ENCODE data around the gene CCR4.
"Not testable (repeated sequence)": the region's sequence is repeated elsewhere in the genome, so short reads cannot be mapped to it uniquely, and the experiment has no call there.

The CCR4 gene

DNA sequence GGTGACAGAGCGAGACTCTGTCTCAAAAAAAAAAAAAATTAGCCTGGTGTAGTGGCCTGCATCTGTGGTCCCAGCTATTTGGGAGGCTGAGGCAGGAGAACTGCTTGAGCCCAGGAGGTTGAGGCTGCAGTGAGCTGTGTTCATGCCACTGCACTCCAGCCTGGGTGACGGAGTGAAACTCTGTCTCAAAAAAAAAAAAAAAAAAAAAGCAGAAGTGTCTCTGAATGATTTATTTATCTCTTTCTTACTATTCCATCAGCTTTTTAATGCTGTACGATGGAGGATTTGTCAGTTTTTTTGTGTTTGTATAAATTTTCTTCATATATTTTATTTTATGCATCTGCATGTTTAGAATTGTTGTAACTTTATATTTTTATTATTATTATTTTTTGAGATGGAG is 33.5 kb downstream of the CCR4 start:
- H3K36me3 ChIP-seq (ENCODE audit: control insufficient read depth, insufficient read depth, low read length); H3K9ac ChIP-seq (ENCODE audit: low read depth, low read length); H3K27me3 ChIP-seq (ENCODE audit: control insufficient read depth, insufficient read depth, low read length); H3K27ac ChIP-seq (ENCODE audit: low read depth, low read length); H3K9me3 ChIP-seq (ENCODE audit: control insufficient read depth, insufficient read depth, low read length); H3K4me3 ChIP-seq (ENCODE audit: low read depth, low read length); H3K4me1 ChIP-seq (ENCODE audit: control insufficient read depth, insufficient read depth, low read length): not testable (repeated sequence)

DNA sequence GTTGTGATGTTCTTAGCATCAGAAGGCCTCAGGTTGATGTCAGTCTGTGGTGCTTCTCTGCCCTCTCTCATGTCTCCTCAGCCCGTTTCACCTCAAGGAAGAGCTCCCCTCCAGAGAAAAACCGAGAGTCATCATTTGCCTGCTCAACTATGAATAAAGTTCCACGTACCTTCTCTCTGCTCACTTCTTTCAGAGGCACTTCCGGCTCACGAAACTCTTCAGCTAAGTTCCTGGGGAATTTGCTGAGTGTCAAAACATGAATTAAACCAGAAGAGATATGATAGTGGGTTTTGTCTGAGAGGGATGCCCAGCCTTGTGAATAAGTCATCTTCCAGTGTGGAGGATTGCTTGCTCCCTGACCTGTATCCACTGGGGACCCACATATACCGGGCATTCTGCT is 37.7 kb downstream of the CCR4 start:
- H3K27me3 ChIP-seq (ENCODE audit: control insufficient read depth, insufficient read depth, low read length): no peaks in the 10 kb centered on the region
- H3K27ac ChIP-seq (ENCODE audit: low read depth, low read length): no peak overlapping the region
- H3K4me3 ChIP-seq (ENCODE audit: low read depth, low read length): no peak overlapping the region
- no peaks in the 10 kb centered on the region for H3K4me1 ChIP-seq (ENCODE audit: control insufficient read depth, insufficient read depth, low read length)
- H3K9ac ChIP-seq (ENCODE audit: low read depth, low read length): no peak overlapping the region
- H3K36me3 ChIP-seq (ENCODE audit: control insufficient read depth, insufficient read depth, low read length): no peaks in the 10 kb centered on the region
- H3K9me3 ChIP-seq (ENCODE audit: control insufficient read depth, insufficient read depth, low read length): no peaks in the 10 kb centered on the region

DNA sequence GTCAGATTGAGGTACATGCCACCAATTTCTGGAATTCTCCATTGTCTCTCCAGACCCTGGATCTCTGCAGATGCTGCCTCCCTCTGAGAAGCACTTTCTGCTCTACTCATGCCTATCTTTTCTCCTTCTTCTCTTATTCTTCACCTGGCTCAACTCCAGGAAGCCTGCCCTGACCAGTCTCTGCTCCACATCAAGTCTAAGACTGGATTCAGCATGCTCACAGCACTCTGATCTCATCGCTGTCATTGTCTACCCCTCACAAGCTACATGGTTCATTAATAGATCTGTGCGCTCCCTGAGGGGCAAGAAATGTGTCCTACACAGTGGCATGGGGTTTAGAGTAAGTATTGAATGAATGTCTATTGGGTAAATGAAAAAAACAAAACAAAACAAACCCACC is 38.7 kb downstream of the CCR4 start:
- Histone ChIP-seq H3K9ac (ENCODE audit: low read depth, low read length) (no peak overlapping the region), H3K4me1 (ENCODE audit: control insufficient read depth, insufficient read depth, low read length) (no peaks in the 10 kb centered on the region), H3K27me3 (ENCODE audit: control insufficient read depth, insufficient read depth, low read length) (no peaks in the 10 kb centered on the region), H3K9me3 (ENCODE audit: control insufficient read depth, insufficient read depth, low read length) (no peaks in the 10 kb centered on the region), H3K4me3 (ENCODE audit: low read depth, low read length) (no peak overlapping the region), H3K27ac (ENCODE audit: low read depth, low read length) (no peak overlapping the region), H3K36me3 (ENCODE audit: control insufficient read depth, insufficient read depth, low read length) (no peaks in the 10 kb centered on the region)

DNA sequence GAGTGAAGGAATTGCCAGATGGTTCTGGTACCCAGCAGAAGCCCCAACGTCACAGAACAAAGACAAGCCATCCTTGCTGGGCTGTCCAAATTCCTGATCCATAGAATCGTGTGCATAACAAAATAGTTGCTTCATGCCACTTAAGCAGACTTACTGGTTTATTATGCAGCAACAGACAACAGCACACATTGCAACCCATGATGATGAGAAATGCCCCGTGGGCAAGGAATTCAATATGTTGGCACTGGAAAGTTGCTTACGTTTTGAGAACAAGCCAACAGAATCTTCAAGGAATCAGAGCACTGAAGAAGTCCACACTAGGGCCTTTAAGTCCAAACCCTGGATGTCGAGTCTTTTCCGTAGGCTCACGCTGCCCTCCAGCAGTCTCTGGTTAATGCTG is 40.3 kb downstream of the CCR4 start:
- Histone ChIP-seq H3K27me3 (ENCODE audit: control insufficient read depth, insufficient read depth, low read length) (no peaks in the 10 kb centered on the region), H3K27ac (ENCODE audit: low read depth, low read length) (no peak overlapping the region), H3K36me3 (ENCODE audit: control insufficient read depth, insufficient read depth, low read length) (no peaks in the 10 kb centered on the region), H3K4me3 (ENCODE audit: low read depth, low read length) (no peak overlapping the region), H3K9me3 (ENCODE audit: control insufficient read depth, insufficient read depth, low read length) (no peaks in the 10 kb centered on the region), H3K9ac (ENCODE audit: low read depth, low read length) (no peak overlapping the region), H3K4me1 (ENCODE audit: control insufficient read depth, insufficient read depth, low read length) (no peaks in the 10 kb centered on the region)

DNA sequence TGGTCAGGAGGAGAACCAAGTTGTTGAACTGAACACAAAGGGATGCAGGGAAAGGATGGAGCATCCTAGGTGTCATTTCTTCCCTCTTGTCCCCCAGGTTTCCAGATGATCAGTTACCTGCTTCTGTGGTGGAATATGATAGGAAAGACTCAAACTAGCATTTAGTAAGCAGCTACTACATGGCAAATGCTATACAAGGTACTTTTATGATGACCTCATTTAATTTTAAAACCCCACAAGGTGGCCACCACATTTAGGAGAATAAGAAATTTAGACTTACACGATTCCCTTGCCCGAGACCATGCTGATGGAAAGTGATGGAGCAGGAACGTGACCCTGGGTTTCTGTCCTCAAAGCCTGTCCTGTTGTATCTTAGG is 40.9 kb downstream of the CCR4 start:
- H3K9ac ChIP-seq (ENCODE audit: low read depth, low read length): no peak overlapping the region
- no peaks in the 10 kb centered on the region for H3K4me1 ChIP-seq (ENCODE audit: control insufficient read depth, insufficient read depth, low read length)
- no peaks in the 10 kb centered on the region for H3K27me3 ChIP-seq (ENCODE audit: control insufficient read depth, insufficient read depth, low read length)
- no peak overlapping the region for H3K27ac ChIP-seq (ENCODE audit: low read depth, low read length)
- no peak overlapping the region for H3K4me3 ChIP-seq (ENCODE audit: low read depth, low read length)
- H3K36me3 ChIP-seq (ENCODE audit: control insufficient read depth, insufficient read depth, low read length): no peaks in the 10 kb centered on the region
- no peaks in the 10 kb centered on the region for H3K9me3 ChIP-seq (ENCODE audit: control insufficient read depth, insufficient read depth, low read length)

DNA sequence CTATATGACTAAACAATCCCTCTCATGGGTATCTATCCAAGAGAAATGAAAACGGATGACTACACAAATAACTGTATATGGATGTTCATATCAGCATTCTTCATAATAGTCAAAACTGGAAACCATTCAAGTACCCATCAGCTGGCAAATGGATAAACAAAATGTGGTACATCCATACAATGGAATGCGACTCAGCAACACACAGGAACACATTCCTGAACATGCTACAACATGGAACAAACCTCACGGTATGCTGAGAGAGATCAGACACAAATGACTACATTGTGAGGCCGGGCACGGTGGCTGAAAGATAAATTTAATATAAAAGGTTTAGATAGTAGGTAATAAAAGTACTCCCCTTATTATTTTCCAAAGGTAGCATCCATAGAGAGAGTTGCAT is 42.6 kb downstream of the CCR4 start:
- no peaks in the 10 kb centered on the region for H3K4me1 ChIP-seq (ENCODE audit: control insufficient read depth, insufficient read depth, low read length)
- H3K9me3 ChIP-seq (ENCODE audit: control insufficient read depth, insufficient read depth, low read length): no peaks in the 10 kb centered on the region
- no peak overlapping the region for H3K4me3 ChIP-seq (ENCODE audit: low read depth, low read length)
- no peak overlapping the region for H3K27ac ChIP-seq (ENCODE audit: low read depth, low read length)
- no peaks in the 10 kb centered on the region for H3K36me3 ChIP-seq (ENCODE audit: control insufficient read depth, insufficient read depth, low read length)
- H3K27me3 ChIP-seq (ENCODE audit: control insufficient read depth, insufficient read depth, low read length): no peaks in the 10 kb centered on the region
- no peak overlapping the region for H3K9ac ChIP-seq (ENCODE audit: low read depth, low read length)

DNA sequence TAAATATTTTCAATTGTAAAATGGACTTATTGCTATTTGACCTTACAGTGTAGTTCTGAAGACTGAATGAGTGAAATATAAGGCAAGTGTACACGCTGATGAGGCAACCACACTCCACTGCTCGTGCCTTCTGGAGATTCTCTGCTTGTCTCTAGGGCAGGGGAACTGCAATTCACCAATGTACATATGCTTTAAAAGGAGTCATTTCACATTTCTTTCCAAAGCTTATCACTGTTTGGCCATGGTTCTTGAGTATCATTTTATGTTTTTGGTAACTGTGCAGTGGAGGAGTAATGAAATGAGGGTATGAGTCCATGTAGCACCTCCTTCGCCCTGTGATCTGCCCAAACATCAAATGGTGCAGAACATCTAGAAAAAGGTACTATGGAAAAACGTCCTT is 43.7 kb downstream of the CCR4 start:
- Histone ChIP-seq H3K36me3 (ENCODE audit: control insufficient read depth, insufficient read depth, low read length) (no peaks in the 10 kb centered on the region), H3K27me3 (ENCODE audit: control insufficient read depth, insufficient read depth, low read length) (no peaks in the 10 kb centered on the region), H3K9ac (ENCODE audit: low read depth, low read length) (no peak overlapping the region), H3K9me3 (ENCODE audit: control insufficient read depth, insufficient read depth, low read length) (no peaks in the 10 kb centered on the region), H3K4me3 (ENCODE audit: low read depth, low read length) (no peak overlapping the region), H3K27ac (ENCODE audit: low read depth, low read length) (no peak overlapping the region), H3K4me1 (ENCODE audit: control insufficient read depth, insufficient read depth, low read length) (no peaks in the 10 kb centered on the region)

DNA sequence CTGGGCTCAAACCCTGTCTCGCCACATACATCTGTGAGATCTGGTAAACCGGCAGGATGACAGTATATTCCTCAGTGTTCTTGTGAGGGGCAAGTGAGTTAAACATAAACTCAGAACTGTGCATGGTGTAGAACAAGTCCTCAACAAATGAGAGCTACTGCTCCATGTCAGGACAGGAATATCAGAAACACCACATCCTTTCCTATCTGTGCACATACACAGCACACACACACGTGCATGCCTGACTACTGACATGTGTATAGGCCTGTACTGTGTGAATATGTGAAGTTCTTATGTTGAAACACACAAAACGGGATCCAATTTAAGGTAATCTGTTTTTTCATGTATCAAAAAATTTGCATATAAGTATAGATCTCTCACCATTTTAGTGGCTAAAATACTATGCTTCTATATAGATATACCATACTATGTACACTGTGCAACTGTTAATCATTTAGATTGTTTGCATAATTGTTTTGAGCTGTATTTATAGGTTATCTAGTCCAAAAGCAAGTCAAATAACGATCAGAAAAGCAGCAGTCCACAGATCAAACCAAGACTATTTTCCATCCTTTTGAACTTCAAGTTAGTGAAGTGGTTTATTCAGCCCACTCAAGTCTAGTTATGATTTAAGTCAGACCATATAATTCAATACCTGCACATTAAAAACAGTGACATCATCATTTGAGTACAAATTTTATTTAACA is 44.8 kb downstream of the CCR4 start:
- Histone ChIP-seq H3K9ac (ENCODE audit: low read depth, low read length) (no peak overlapping the region), H3K36me3 (ENCODE audit: control insufficient read depth, insufficient read depth, low read length) (no peaks in the 10 kb centered on the region), H3K27me3 (ENCODE audit: control insufficient read depth, insufficient read depth, low read length) (no peaks in the 10 kb centered on the region), H3K4me1 (ENCODE audit: control insufficient read depth, insufficient read depth, low read length) (no peaks in the 10 kb centered on the region), H3K4me3 (ENCODE audit: low read depth, low read length) (no peak overlapping the region), H3K9me3 (ENCODE audit: control insufficient read depth, insufficient read depth, low read length) (no peaks in the 10 kb centered on the region), H3K27ac (ENCODE audit: low read depth, low read length) (no peak overlapping the region)

DNA sequence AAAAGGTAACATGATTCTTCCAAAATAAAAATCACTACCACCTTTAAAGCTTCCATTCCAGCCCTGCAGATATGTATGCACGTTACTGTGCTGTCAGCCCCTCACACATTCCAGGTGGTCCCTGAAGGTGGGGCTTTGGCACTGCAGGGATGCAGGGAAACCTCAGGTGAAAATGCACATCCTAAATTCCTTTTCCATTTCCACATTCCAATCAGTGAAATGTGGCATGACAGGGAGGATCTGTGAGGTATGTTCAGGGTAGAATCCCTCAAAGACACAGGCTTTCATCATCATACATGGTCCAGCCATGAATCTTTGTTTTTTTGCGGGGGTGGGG is 45.3 kb downstream of the CCR4 start:
- H3K4me3 ChIP-seq (ENCODE audit: low read depth, low read length): no peak overlapping the region
- H3K27ac ChIP-seq (ENCODE audit: low read depth, low read length): no peak overlapping the region

DNA sequence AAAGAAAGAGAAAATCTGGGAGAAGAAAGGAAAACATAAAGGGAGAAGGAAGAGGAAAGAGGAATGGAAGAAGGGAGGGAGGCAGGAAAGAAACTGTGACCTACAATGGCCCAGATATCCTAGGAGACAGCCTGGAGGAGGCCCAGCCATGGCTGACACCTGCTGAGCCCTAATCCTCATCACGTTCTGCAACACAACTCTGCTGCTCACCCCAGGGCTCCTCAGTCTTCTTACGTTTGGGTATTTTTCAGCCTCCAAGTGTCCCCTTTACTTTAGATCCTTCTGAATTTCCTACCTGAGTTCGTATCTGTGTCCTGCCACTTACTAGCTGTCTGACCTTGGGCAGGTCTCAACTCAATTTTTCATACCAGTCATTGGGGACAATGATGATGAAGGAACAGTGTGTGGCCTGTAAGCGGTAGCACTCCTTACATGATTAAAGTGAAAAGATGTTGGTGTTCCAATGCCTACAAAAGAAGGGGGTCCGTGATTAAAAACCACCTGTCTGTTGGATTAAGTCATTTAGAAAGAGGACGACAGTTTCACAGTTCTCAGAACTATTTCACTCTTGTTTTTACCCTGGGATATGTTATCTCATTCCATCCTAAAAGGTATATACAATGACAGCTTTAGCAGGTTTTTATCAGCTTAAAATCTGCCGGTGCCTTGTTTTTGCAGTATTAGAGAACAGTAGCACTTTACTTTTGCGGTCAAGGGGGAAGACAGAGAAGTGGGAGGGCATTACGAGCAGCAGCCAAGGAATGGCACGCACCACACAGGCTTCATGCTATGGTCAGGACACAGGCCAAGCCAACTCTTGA is 47.4 kb downstream of the CCR4 start:
- H3K27ac ChIP-seq (ENCODE audit: low read depth, low read length): no peak overlapping the region
- H3K4me3 ChIP-seq (ENCODE audit: low read depth, low read length): no peak overlapping the region
- no peaks in the 10 kb centered on the region for H3K36me3 ChIP-seq (ENCODE audit: control insufficient read depth, insufficient read depth, low read length)
- no peaks in the 10 kb centered on the region; the same call in 1 of the 2 replicates for H3K9me3 ChIP-seq (ENCODE audit: control insufficient read depth, insufficient read depth, low read length)
- H3K4me1 ChIP-seq (ENCODE audit: control insufficient read depth, insufficient read depth, low read length): no peaks in the 10 kb centered on the region
- H3K27me3 ChIP-seq (ENCODE audit: control insufficient read depth, insufficient read depth, low read length): no peaks in the 10 kb centered on the region
- H3K9ac ChIP-seq (ENCODE audit: low read depth, low read length): no peak overlapping the region

More for the DNA sequence above, 45.3 kb downstream of the CCR4 start:
- H3K4me1 ChIP-seq (ENCODE audit: control insufficient read depth, insufficient read depth, low read length): no peaks in the 10 kb centered on the region
- H3K9ac ChIP-seq (ENCODE audit: low read depth, low read length): no peak overlapping the region
- H3K27me3 ChIP-seq (ENCODE audit: control insufficient read depth, insufficient read depth, low read length): no peaks in the 10 kb centered on the region
- H3K9me3 ChIP-seq (ENCODE audit: control insufficient read depth, insufficient read depth, low read length): no peaks in the 10 kb centered on the region
- H3K36me3 ChIP-seq (ENCODE audit: control insufficient read depth, insufficient read depth, low read length): no peaks in the 10 kb centered on the region

DNA sequence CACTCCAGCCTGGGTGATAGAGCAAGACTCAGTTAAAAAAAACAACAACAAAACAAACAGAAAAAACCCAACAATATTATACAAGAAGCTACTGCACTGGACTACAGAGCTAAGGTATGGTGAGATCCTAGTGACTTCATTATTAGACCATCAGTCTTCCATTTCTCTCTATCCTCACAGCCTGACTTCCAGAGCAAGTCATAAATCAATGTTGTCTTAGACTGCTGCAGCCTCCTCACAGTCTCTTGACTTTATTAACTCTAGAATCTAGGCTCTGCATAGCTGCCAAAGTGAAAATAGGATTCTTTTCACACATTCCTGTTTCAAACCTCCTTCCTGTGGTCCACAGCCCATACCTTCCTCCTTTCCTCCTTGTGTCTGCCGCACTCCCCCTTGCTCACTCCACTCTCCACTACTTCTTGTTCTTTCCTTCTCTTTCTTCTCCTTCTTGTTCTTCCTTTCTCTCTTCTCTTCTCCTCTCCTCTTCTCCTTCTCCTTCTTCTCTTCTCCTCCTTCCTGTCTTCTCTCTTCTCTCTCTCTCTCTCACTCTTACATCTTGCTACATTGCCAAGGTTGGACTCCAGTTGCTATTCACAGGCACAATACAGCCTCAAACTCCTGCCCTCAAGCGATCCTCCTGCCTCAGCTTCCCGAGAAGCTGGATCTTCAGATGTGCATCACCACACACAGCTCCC is 49.4 kb downstream of the CCR4 start:
- H3K4me1 ChIP-seq (ENCODE audit: control insufficient read depth, insufficient read depth, low read length): peaks cover 10% of the 10 kb centered on the region

More for the DNA sequence above, 49.4 kb downstream of the CCR4 start:
- Histone ChIP-seq H3K9ac (ENCODE audit: low read depth, low read length) (no peak overlapping the region), H3K36me3 (ENCODE audit: control insufficient read depth, insufficient read depth, low read length) (no peaks in the 10 kb centered on the region), H3K27ac (ENCODE audit: low read depth, low read length) (no peak overlapping the region), H3K9me3 (ENCODE audit: control insufficient read depth, insufficient read depth, low read length) (no peaks in the 10 kb centered on the region; the same call in 1 of the 2 replicates), H3K4me3 (ENCODE audit: low read depth, low read length) (no peak overlapping the region), H3K27me3 (ENCODE audit: control insufficient read depth, insufficient read depth, low read length) (no peaks in the 10 kb centered on the region)
